Right hindlimb (tissue), 1 donor: ENCODE data around the gene RAB8B.

Experiments used
- DNase-seq: peaks from one replicate; pipeline ENCODE4 v3.0.0-alpha.2; 2018

Gene RAB8B

DNA sequence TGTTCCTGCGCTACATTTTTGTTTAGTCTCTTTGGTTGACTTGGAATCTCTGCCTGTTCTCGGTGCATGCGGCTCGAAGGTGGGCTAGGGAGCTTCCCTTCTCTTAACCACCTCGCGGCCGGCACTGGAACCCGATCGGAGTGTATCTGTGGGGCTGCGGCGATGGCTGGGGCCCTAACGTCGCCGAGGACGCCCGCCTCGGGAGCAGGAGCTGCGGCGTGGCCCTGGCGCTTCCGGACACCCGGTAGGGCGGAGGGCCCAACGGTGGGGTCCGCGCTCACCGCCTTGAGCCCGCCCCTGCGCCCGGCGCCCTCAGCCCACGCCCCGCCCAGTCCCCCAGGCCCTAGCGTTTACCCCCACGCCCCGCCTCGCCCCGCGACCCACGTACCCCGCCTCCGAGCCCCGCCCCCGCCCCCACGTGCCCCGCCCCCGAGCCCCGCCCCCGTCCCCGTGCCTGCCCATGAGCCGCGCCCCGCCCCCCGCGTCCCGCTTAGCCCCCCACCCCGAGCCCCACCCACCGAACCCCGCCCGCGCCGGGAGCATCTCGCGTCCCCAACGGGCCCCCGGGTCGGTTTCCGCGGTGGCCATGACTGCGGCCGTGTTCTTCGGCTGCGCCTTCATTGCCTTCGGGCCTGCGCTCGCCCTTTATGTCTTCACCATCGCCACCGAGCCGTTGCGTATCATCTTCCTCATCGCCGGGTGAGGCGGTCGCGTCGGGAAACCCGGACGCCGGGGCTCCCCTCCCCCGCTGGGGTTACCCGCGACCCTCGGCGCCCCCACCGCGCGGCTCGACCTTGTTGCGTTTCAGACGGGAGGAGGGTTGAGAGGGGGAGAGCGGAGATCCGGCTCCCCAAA lies 87.9 kb downstream of the RAB8B start, which contains the start of gene APH1B:
TSS of gene APH1B (plus strand) at position 568 of the 855 bp plus-strand sequence. CDS start at position 587, 19 bp downstream.
- DNase-seq, result peak; percentile 91

DNA sequence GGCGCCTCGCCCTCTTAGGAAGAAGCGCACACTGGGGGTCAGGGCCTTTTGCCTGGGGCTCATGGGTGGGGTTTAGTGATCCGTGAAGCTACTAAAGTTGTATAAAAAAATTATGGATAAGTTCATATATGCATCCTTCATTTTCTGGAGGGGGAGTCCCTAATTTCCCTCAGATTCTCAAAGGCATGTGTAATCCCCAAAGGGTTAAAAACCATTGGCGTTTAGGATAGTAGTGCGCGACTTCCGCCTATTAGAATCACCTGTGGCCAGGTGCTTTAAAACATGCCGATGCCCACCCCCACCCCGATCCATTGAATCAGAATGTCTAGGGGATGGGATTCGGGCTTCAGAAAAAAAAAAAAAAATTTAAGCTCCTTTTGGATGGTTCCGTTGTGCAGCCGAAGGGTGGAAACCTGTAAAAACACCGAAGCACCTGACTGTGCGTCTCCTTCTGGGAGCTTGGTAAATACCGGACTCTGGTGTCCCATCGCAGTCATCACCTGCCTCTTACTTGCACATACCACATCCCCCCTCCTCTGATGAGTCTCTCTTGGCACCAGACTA lies 88.6 kb downstream of the RAB8B start:
- no peak for DNase-seq

DNA sequence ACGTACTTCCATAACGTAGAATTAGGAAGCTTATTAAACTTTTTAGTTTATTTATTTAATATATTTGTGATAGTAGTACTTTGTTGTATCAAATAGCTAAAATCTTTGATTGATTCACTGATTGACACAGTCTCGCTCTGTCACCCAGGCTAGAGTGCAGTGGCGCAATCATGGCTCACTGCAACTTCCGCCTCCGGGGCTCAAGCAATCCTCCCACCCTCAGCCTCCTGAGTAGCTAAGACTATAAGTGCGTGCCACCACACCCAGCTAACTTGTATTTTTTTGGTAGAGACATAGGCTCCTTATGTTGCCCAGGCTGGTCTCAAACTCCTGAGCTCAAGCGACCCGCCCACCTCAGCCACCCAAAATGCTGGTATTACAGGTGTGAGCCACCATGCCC lies 93.7 kb downstream of the RAB8B start:
- DNase-seq, result no peak

DNA sequence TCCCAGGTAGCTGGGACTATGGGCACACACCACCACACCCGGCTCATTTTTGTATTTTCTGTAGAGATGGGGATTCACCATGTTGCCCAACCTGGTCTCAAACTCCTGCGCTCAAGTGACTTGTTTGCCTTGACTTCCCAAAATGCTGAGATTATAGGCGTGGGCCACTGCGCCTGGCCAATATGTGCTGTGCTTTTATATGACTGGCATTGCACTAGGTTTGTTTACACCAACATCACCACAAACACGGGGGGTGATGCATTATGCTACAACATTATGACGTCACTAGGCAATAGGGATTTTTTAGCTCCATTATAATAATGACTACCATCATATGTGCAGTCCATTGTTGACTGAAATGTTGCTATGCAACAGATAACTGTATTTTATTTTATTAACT lies 94.9 kb downstream of the RAB8B start:
- no peak for DNase-seq

DNA sequence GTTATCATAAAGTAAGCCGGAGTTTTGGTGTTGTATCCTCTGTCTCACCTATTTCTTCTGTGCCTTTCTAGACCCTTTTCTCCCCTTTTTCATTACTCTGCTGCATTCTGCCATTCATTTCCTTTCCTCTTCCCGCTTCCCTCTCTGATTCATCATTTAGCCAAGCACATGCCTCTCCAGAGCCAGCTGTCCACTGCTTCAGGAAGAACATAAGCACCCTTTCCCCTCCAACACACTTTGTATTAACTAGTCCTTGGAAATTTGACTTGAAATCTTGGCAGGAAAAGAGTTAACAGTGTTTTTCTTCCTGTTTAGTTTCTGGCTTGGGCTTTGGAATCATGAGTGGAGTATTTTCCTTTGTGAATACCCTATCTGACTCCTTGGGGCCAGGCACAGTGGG lies 97.7 kb downstream of the RAB8B start:
- no peak for DNase-seq

DNA sequence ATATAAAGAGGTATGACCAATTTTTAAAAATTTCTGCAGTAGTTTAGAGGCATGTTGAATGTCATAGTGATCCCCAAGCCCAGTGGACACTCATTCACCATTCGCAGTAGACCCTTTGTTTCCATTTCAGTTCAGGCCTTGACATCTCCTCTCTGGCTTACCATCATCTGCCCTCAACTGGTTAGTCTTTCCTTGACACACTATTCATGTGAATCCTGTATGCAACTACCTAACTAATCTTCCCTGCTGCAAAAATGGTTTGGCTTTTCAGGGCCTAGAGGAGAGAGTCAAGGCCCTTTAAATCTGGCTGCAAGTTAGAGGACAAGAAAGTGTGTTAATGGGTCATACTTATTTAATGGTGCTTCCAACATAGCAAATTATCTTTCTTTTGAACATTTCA lies 98.9 kb downstream of the RAB8B start:
- no peak for DNase-seq

DNA sequence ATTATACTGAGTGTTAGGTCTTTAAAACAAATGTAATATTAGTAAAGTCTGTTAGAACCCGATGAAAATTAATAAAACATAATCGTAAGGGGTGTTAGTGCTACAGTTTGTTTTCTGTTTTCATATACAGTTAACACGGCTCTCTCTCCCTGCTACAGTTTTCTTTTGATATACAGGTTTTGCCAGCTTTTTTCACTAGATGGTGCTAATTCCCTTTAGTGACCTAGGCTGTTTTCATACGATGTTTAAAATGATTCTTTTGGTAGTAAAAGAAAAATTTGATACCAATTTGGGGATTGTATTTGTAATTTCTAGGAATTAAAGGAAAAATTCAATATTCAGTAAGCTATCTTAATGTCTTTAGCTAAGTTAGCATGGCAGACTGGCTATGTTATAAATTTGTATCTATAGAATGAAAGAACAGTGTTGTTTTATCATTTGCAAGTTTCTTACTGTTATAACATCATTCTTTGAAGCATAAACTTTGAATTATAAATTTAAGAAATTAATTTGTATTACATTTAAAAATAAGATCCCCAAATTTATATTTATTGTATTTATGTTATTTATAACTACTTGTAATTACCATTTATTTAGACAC lies 99.5 kb downstream of the RAB8B start:
- no peak for DNase-seq

DNA sequence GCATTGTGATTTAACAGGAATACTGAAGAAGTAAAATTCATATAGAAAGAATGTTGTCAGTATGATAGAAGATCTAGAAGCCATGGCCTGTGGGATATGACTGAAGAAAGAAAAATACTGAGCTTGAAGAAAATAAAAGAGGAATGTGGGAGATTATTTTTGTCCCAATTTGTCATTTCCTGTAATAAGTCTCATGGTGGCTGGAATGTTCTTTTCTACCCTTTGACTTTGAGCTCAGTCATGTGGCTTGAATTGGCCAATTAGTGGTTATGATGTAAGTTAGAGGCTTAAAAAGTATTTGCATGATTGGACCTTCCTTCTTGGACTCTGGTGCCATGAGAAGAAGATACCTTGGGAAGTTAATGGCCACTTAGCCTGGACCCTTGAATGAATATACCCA lies 102.1 kb downstream of the RAB8B start:
- DNase-seq, result no peak

DNA sequence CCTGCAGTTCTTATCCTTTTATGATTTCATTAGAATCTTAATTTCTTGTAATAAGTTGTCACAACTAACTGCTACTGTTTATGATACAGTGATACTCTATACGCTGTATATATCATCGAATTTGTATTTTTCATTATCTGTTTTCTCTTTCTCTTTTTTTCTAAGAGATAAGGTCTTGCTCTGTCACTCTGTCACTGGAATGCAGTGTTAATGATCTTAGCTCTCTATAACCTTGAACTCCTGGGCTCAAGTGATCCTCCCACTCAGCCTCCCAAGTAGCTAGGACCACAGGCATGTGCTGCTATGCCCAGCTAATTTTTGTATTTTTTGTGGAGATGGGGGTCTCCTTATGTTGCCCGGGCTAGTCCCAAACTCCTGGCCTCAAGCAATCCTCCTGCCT lies 102.8 kb downstream of the RAB8B start:
- DNase-seq, result no peak

DNA sequence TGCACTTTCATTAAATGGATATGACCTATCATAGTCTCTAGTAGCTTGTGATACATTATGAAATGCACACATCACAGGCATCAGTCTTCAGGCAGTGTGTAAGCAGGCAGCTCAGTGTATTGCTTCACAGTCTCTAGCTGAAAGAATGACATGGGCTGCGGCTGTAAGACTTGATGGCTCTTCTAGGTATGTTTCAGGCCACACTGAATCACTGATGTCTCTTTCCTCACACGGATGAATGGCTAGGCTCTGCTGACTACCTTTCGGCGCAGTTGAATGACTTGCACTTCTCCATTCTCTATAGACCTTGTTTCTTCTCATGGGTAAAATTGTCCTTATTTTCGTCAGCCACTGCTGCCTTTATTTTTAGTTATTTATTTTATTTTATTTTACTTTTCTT lies 103.4 kb downstream of the RAB8B start:
- no peak for DNase-seq

DNA sequence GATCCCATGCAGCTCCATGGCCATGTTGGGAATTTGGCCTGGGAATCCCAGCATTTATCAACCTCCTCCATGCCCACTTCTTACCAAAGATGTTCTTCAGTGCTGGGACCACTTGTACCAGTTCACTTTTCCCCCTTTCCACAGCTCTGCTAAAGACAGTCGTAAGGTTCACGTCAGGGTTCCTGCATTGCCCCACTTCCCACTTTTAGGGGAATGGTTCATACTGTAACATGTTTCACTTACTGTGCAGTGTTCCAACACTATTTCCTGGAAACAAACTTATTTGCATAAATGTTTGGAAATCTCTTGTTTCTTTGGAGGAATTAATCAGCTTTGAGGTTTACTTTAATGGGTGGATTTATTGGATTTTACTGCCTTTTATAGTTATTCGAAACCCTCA lies 105.0 kb downstream of the RAB8B start:
- DNase-seq, result no peak

DNA sequence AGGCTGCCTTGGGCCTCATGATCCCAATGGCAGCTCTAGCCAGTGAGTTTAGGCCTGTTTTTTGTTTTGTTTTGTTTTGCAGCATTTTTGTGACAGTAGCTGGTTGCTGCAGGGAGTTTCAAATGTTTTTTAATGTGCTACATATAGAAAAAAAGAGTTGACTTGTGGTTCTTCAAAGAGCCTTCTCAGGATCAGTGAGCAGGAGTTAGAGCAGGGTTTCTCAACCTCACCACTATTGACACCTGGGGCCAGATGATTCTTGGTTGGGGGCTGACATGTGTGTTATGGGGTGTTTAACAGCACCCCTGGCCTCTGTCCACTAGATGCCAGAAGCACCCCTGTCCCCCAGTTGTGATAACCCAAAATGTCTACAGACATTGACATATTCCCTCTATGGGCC lies 105.9 kb downstream of the RAB8B start:
- DNase-seq, result no peak

DNA sequence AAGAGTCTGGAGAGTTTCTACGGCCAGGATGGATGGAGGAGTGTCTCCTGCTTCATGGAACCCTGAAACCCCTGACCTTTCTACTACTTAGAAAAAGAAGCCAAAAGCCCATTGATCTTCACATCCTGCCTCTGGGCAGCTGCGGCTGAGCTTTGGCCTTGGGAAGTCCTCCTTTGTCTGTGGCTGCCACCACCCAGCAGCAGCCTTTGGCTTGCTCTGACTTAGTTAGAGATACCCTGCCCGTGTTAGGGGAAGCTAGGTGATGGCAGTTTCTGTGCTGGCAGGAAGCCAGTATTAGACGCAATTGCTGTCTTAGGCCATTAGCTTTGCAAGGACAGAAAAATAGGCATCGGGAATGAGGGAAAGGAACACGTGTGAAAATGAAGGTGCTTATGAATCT lies 106.8 kb downstream of the RAB8B start:
- no peak for DNase-seq

DNA sequence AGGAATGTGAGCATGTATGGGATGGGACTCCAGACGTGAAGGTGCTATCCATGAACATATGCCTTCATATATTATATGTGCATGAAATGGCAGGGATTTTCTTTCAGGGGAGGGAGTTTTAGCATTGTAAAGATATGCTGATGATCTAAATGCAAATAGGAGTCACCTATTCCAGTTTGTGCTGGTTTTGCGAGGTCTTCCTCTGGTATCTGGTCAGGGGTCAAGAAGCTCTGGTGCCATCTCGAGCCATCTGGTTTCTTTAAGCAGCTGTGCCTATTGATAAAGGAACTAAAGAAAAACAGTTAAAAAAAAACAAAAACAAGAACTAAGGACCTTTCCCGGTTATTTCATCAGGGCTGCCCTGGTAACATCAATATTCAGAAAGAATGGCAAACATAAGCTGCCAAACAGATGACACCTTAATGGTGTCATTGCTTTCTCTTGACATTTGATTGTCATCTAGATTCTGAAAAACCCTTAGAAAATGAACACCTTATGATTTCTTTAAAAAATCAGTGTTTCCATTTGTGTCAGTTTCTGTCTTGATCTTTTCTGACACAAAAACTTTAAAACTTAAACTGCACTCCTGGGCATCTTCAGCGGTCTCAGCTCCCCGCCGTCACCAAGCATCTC lies 110.7 kb downstream of the RAB8B start:
- no peak for DNase-seq

DNA sequence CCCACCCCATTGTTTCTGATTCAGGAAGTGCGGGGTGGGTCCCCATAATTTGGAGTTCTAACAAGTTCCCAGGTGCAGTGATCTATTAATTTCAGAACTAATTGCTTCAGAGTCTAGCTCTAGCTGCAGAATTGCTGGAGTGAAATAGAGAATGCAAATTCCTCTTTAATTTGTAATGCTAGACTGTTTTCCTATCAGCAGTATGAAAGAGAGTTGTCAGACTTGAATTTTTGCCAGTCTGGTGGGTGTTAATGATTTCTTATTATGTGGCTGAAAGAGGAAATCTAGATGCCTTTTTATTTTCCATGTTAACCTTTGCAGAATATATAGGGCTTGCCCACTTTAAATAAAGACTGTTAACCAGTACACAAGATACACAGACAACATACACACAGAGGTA lies 111.7 kb downstream of the RAB8B start:
- DNase-seq, result no peak

DNA sequence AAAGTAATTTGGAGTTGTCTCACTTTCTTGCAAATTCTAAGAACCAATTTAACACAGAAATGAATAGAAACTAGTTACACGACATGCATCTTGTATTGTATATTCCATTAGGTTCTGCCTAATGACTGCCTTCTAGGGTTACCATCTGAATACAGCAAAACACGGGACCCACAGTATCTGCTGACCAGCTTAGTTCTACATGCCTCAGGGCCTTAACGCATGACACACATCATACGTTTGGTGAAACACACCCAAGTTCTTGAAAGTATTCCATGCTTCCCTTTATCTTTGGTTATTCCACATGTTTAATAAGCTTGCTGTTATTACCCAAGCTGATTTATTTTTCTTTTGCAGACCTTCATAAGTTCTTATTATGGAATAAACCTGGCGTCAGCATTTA lies 115.9 kb downstream of the RAB8B start:
- no peak for DNase-seq

DNA sequence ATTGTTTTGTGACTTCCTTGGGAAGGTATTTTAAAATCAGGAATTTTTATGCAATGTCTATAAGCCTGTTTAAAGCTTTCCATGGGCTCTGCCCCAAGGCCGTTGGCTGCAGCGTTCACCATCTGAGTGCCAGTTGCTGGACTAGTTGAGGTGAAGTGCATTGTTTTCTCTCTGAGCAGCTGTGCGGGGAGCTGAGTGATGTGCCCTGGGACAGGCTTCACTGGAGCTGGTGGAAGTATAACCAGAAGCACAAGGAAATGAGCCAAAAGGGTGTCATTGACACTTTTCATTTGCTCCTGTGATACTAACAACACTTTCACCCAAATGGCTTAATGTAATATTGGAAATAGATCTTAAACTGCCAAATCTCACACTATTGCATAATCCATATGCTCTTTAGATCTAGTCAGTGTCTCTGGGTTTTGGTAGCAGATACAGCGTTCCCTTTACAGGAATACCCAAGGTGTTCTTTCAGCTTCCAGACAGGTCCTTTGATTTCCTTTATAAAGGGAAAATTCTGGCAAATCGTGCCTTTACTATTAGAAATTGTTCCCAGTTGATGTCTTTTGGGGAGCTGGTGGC lies 117.2 kb downstream of the RAB8B start:
- DNase-seq, result no peak

DNA sequence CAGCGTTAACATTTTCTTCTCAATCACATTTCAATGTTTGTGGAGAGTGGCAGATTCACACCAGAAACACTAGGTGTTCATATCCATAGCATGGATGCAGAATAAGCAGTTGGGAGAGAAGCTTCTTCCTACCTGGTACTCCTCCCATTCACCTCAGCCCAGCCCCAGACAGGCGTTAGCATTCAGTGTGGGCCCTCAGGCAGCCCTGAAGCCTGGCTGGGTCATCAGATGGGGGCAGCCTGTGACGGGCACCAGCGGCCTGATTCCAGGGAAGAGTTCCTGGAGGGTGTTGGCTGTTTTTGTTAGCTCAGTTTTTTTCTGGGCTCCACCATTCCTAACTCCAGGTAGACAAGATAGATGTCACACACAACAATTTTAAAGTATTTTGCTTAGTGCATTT lies 119.1 kb downstream of the RAB8B start:
- DNase-seq, result no peak

DNA sequence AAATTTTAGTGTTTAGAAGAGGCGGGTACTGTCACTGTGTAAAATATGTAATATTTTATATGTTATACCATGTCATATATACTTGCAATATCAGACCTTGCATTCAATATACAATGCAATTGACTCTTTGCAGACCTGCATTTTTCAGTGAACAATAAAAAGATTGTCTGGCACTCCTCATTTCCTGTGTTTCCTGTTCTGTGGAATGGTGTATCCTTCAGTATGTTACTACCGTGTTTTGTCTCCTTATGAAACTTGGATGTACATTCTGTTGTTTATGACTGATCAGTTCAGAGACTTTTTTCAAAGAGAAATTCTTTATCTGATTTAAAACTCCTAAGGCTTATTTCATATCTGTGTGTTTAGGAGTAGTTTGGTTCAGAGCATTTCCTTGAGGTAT lies 119.5 kb downstream of the RAB8B start:
- DNase-seq, result no peak

DNA sequence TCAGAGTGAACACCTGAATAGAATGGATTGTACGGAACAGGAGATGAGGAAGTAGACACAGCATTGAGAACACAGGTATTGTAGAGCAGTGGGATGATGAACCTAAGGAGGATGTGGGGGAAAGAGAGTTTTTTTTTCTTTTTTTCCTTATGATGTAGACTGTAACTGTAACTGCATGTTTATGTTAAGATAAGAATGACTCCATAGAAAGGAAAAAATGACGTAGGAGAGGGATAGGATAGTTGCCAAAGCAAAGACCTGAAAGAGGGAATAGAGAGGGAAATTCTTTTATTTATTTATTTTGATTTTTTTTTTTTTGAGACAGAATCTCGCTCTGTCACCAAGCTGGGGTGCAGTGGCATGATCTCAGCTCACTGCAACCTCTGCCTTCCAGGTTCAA lies 121.2 kb downstream of the RAB8B start:
- DNase-seq, result no peak

DNA sequence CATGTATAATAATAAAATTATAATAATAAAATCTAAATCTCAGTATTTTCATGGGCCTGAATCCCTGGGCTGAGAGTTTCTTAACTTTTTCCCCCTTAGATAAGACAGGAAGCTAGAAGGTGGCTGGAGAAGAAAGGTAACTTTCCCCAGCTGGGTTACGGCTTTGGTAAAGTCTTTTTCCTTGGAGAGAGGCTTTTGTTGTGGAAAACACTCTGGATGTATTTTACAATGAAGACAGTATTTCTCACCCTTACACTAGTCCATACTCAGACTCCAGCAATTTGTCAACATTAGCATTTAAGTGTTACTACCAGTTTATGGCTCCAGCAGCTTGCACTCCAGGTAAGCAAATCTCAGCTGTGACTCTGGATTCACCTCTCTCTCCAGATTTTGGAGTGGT lies 122.9 kb downstream of the RAB8B start:
- no peak for DNase-seq

DNA sequence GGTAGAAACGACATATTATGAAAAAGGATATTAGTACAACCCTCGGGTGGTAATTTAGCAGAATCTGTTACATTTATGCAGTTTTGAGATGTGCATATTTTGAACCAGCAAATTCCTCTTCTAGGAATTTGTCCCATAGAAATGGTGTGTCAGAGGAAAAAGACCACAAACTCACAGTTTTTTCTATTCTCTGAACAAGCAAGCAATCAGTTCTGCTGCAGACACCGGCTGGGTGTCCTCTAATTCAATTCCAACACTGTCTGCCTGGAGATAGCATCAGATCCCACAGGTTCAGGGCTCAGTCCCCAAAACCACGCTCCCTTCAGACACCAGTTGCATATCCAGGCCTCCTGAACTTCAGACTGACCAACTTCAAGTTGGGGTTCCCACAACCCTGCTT lies 124.4 kb downstream of the RAB8B start:
- no peak for DNase-seq

DNA sequence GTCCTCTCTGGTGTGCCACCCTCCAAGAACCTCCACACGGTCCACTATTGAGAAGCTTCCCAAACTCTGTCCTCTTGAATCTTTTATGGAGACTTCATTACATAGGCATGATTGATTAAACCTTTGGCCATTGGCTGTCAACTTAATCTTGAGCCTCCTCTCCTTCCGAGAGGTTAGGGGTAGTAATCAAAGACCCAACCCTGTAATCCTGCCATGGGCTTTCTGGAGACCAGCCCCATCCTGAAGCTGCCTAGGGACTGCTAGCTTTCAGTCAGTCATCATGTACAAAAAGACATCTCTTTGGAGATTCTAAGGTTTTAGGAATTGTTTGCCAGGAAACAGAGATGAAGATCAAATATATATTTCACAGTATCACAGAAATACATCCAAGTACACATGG lies 125.0 kb downstream of the RAB8B start:
- no peak for DNase-seq
